GM12865 (cell line): Measurements from ENCODE around the gene MAMSTR.
A peak's percentile ranks its signal among the peaks of the same experiment; 100 is the strongest.

Experiments
- DNase-seq: peaks from one replicate; pipeline ENCODE4 v3.0.0; 2010; ENCODE audit warnings: low read depth
- H3K4me3 ChIP-seq: 2 replicates; pipeline ENCODE4 v1.5.1; 2011; ENCODE audit warnings: mild to moderate bottlenecking, low read depth, low read length, control low read depth
- CTCF ChIP-seq: IDR thresholded peaks from 2 replicates; pipeline ENCODE4 v1.5.1; 2011; ENCODE audit warnings: low read length, control low read depth, low read depth, inconsistent platforms; ENCODE audit not compliant: insufficient read depth; ENCODE audit errors: missing control alignments

MAMSTR gene

GRCh38 chr19:48756686-48757085 is 37.2 kb upstream of the MAMSTR start:
- no peak for TF ChIP-seq CTCF
- no peak overlapping the region for H3K4me3 ChIP-seq
- DNase-seq, result no peak

- no peak overlapping the region for H3K4me3 ChIP-seq
- no peak for DNase-seq
- no peak for TF ChIP-seq CTCF
These were observed 36.7 kb upstream of the MAMSTR start for GRCh38 chr19:48756212-48756611.

DNA sequence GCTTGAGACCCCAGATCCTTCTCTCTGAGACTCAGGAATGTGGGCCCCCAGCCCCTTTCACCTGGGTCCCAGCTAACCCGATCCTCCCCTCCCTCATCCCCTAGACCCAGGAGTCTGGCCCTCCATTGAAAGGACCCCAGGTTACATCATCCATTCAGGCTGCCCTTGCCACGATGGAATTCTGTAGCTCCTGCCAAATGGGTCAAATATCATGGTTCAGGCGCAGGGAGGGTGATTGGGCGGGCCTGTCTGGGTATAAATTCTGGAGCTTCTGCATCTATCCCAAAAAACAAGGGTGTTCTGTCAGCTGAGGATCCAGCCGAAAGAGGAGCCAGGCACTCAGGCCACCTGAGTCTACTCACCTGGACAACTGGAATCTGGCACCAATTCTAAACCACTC is 36.3 kb upstream of the MAMSTR start:
- no peak for DNase-seq
- TF ChIP-seq CTCF, result no peak
- H3K4me3 ChIP-seq, result no peak overlapping the region

DNA sequence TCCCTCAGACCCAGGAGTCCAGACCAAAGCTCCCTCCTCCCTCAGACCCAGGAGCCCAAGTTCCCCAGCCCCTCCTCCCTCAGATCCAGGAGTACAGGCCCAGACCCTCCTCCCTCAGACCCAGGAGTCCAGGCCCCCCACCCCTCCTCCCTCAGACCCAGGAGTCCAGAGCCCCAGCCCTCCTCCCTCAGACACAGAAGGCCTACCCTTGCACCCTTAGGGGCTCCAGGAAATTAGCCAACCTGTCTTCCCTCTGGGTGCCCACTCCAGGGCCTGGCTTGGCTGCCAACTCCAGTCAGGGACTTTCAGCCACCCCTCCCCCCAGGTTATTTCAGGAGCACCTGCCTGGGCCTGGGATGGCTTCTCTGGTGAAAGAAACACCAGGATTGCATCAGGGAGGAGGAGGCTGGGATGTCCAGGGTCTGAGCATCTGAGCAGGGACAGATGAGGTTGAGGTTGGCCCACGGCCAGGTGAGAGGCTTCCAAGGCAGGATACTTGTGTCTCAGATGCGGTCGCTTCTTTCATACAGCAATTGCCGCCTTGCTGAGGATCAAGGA is 35.6 kb upstream of the MAMSTR start, which contains the start of gene FGF21:
Gene FGF21 (plus strand): TSS at position 441 of the 558 bp plus-strand sequence. CDS start 713 bp downstream, outside the sequence.
- DNase-seq, result no peak
- H3K4me3 ChIP-seq, result no peak within 1 kb of the TSS
- no peak for TF ChIP-seq CTCF

DNA sequence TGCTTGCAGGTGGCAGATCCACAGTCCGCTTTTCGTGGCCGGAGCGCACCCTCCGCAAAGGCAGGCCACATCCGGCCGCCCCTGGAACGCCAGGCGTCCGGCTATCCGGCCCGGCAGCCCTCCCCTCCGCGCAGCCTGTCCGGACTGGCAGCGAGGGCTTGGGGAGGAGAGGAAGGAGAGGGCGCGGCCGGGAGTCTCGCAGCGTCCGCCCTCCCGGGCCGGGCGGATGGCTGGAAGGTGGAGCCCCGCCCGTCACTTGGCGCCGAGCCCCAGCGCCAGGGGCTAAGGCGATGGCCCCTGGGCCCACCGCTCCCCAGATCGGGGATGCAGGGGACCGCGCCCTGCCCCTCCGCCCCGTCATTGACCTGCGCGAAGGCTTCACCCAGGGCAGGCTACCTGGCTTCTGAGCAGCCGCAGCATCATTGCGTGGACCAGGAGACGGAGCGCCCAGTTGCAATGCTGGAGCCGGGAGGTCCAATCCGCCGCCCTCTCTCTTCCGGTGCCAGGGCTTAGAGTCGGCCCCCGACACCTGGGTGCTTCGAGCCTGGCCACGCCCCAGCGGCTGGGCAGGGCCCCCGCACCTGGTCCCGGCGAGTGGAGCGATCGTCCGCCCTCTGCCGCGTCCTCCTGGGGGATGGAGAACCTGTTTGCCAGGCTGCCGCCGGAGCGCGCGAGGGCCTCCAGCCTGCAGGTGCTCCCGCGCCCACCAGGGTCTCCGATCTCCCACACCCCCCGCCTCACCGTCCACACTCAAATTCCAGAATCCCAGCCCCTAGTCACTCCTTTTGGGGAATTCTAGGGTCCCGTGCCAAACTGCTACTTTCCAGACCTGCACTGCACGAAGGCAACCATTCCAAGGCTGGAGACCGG is 33.2 kb upstream of the MAMSTR start, which contains the start of gene FUT1:
Gene FUT1 (minus strand): TSS at position 146 of the 870 bp plus-strand sequence. CDS start 1,360 bp downstream, outside the sequence.
- H3K4me3 ChIP-seq, result no peak within 1 kb of the TSS
- no peak for TF ChIP-seq CTCF
- DNase-seq, result peak; percentile 40

GRCh38 chr19:48751845-48752495 is 32.4 kb upstream of the MAMSTR start:
- no peak for TF ChIP-seq CTCF
- DNase-seq, result no peak
- no peak overlapping the region for H3K4me3 ChIP-seq
